IPS-18c (cell line): Measurements from ENCODE around the gene GJA9.
A peak's percentile ranks its signal among the peaks of the same experiment; 100 is the strongest.
"Not testable (repeated sequence)": the region's sequence is repeated elsewhere in the genome, so short reads cannot be mapped to it uniquely, and the experiment has no call there.

Experiments
- H3K4me3 ChIP-seq: 2 replicates; pipeline ENCODE4 v1.7.0; 2013; ENCODE audit warnings: low read depth, mild to moderate bottlenecking, low read length, moderate library complexity; ENCODE audit not compliant: insufficient read depth
- H3K9me3 ChIP-seq: one replicate; pipeline ENCODE4 v1.6.1; 2013; ENCODE audit warnings: mild to moderate bottlenecking, low read length, moderate library complexity; ENCODE audit not compliant: control insufficient read depth, insufficient read depth

Gene GJA9

GRCh38 chr1:38889589-38889988 is 8.2 kb upstream of the GJA9 start:
- no peak overlapping the region for H3K4me3 ChIP-seq
- no peaks in the 10 kb centered on the region for H3K9me3 ChIP-seq

- H3K9me3 ChIP-seq, result no peaks in the 10 kb centered on the region
- no peak overlapping the region for H3K4me3 ChIP-seq
Measured at GRCh38 chr1:38888423-38889333, 7.3 kb upstream of the GJA9 start.

DNA sequence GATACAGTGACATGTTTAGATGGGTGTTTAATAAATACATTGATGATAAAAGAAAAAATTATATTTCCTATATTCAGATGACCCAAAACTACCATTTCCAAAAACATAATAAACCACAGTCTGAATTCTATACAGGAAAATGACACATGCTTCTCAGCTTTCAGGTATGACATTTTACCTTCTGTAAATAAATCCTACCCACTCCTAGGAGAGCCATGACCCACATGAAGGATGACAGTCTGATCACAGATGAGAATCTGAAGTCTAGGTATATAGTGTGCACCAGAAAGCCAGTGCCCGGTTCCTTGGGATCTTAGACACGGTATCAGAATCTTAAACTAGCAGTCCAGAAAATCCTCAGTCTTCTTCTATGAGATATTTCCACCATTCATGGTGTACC is 3.7 kb upstream of the GJA9 start:
- H3K9me3 ChIP-seq, result no peaks in the 10 kb centered on the region
- H3K4me3 ChIP-seq, result no peak overlapping the region

- Histone ChIP-seq H3K4me3 (no peak overlapping the region), H3K9me3 (no peaks in the 10 kb centered on the region)
Measured at GRCh38 chr1:38875811-38876210, 5.6 kb downstream of the GJA9 start.

GRCh38 chr1:38873027-38873969 is 8.1 kb downstream of the GJA9 start, which contains the start of gene MYCBP:
MYCBP (minus strand) TSS chr1:38873348; CDS start chr1:38873305, 43 bp downstream.
- Histone ChIP-seq H3K4me3 (peak within 1 kb of the TSS; percentile 55), H3K9me3 (no peaks in the 10 kb centered on the region)

GRCh38 chr1:38872401-38873026 is 8.9 kb downstream of the GJA9 start:
- Histone ChIP-seq H3K4me3 (peak overlapping the region; percentile 55), H3K9me3 (no peaks in the 10 kb centered on the region)

- Histone ChIP-seq H3K4me3 (no peak overlapping the region), H3K9me3 (no peaks in the 10 kb centered on the region)
Measured at GRCh38 chr1:38870996-38871395, 10.4 kb downstream of the GJA9 start.

GRCh38 chr1:38867208-38867607 is 14.2 kb downstream of the GJA9 start:
- Histone ChIP-seq H3K9me3 (no peaks in the 10 kb centered on the region), H3K4me3 (no peak overlapping the region)

DNA sequence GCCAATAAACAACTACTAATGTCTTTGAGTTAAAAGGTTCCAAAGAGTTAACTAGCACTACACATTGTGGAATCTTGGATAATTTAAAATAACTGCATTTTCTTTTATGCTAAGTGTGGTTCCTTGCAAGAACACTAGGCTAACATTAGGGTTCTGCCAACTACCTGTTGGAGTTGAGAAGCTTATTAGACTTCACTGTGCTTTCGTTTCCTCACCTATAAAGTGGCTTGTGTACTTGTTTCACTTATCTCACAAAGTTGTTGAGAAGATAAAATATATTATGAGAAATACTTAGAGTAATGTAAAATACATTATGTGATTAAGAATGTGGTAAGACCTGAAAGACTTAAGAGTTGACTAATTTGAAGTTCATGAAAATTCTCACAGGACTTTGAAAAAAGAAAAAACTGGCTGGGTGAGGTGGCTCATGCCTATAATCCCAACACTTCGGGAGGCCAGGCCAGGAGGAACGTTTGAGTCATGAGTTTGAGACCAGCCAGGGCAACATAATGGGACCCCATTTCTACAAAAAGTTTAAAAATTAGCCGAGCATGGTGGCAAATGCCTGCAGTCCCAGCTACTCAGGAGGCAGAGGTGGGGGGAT is 16.2 kb downstream of the GJA9 start:
- H3K9me3 ChIP-seq, result no peaks in the 10 kb centered on the region
- H3K4me3 ChIP-seq, result no peak overlapping the region

DNA sequence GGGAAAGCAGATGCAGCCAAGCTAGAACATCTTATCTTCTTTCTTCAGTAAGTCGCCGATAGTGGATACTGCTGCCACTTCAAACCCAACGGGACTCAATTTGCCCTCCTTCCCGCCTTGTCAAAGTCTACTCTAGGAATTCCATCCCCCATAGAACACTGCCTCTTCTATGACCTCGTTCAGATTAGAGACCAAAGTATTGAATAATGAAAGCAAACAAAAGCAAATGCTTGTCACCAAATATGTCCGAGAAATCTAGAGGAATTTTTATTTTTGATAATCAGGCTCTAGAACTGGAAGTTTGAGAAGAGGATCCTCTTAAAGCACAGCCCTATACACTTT is 21.0 kb downstream of the GJA9 start:
- H3K4me3 ChIP-seq, result peak overlapping the region; percentile 95
- no peaks in the 10 kb centered on the region for H3K9me3 ChIP-seq

- H3K4me3 ChIP-seq, result peak within 1 kb of the TSS; percentile 95
- no peaks in the 10 kb centered on the region for H3K9me3 ChIP-seq
Measured at GRCh38 chr1:38859561-38860453, 21.6 kb downstream of the GJA9 start, which contains the start of gene RRAGC. RRAGC (minus strand) TSS chr1:38859772; CDS start chr1:38859646, 126 bp downstream.

DNA sequence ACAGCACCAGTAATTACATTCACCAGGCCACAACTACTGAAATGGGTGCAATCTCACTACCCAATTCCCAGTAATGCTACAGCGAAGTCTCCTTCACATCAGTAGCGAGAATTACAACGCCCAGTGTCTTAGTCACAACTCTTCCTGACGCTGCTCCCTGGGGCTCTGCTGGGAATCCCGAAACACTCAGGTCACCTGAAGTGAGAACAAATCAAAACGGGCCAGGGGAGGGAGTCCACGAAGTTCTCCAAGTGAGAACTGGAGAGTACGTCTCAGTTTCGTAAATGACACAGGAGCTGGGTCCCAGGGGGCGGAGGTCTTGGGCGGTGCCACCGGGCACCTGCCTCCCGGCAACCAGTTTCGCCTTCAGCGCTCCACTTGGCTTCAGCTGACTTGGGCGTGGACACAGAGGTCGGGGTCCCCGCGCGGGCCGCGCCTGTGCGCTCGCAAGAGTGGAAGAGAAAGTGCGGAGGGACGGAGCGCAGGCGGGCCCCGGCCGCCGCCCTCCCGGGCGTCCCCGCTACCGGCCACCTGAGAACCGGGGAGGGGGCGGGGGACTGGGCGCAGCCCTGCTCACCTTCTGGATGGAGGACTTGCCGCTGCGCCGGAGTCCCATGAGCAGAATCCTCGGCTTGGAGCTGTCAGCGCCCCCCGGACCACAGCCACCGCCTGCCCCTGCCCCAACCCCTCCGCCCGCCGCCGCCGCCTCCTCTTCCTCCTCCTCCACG is 22.4 kb downstream of the GJA9 start:
- Histone ChIP-seq H3K9me3 (no peaks in the 10 kb centered on the region), H3K4me3 (peak overlapping the region; percentile 74)

DNA sequence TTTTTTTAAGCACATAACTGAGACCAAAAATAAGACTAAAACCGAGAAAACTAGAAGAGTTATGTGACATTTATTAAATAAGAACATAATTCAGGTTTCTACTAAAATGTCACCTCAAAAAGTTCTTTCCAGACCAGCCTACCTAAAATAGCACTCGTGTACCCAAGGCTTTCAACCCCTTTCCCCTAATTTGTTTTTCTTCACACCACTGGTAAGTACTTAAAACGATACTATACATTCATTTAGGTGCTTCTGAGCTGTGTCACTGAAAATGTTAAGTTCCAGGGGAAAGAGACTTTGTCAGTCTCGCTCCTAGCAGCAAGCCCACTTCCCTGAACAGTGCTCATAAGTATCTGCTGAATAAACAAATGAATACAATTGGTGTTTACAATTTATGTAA is 28.6 kb downstream of the GJA9 start:
- H3K9me3 ChIP-seq, result no peaks in the 10 kb centered on the region
- no peak overlapping the region for H3K4me3 ChIP-seq

GRCh38 chr1:38848071-38848470 is 33.3 kb downstream of the GJA9 start:
- Histone ChIP-seq H3K9me3 (no peaks in the 10 kb centered on the region), H3K4me3 (no peak overlapping the region)

GRCh38 chr1:38846210-38846609 is 35.2 kb downstream of the GJA9 start:
- Histone ChIP-seq H3K4me3 (no peak overlapping the region), H3K9me3 (no peaks in the 10 kb centered on the region)

DNA sequence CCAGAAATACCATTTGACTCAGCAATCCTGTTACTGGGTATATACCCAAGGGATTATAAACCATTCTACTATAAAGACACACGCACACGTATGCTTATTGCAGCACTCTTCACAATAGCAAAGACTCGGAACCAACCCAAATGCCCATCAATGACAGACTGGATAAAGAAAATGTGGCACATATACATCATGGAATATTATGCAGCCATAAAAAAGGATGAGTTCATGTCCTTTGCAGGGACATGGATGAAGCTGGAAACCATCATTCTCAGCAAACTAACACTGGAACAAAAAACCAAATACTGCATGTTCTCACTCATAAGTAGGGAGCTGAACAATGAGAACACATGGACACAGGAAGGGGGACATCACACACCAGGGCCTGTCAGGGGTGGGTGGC is 36.3 kb downstream of the GJA9 start:
- not testable (repeated sequence) for H3K4me3 ChIP-seq, H3K9me3 ChIP-seq
